22Rv1 (cell line): Measurements from ENCODE around the gene FYB1.

Experiments used
- H3K27ac ChIP-seq: fragments of 450-650 bp; 2 replicates; pipeline ENCODE4 v1.5.1; 2017
- ZFX ChIP-seq: fragments of 450-650 bp; IDR thresholded peaks from 2 replicates; pipeline ENCODE4 v1.6.1; 2017; ENCODE audit warnings: antibody characterized with exemption, borderline replicate concordance
- TF ChIP-seq, protein P1 (sequence below): fragments of 450-650 bp; IDR thresholded peaks from 2 replicates; pipeline ENCODE4 v1.5.1; 2017; ENCODE audit warnings: mild to moderate bottlenecking

FYB1 gene

DNA sequence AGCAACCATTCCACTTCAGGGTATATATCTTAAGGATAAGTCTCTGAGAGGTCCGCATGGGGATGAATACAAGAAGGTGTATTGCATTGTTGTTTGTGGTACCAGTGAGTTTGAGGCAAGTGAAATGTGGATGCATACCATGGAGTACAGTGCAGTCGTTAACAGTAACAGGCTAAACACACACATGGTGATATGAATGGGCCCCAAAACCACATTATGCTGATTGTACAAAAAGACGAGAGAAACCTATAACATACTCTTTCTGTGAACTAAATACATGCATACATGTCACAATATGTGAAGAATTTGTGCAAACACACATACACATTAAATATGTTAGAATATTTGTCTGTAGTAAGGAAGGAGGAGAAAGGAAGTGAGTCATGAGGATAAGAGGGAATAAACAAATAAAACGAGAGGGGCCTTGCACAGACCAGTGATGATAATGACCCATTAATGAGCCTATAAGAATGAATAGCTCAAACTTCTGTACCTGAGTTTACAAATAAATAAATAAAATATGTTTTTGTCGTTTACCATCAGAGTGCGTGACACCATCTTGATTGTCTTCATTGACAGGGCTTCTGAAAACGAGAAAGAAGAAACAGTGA, 78.7 kb downstream of the FYB1 start:
- TF ChIP-seq ZFX: no peak
- TF ChIP-seq, protein P1, sequence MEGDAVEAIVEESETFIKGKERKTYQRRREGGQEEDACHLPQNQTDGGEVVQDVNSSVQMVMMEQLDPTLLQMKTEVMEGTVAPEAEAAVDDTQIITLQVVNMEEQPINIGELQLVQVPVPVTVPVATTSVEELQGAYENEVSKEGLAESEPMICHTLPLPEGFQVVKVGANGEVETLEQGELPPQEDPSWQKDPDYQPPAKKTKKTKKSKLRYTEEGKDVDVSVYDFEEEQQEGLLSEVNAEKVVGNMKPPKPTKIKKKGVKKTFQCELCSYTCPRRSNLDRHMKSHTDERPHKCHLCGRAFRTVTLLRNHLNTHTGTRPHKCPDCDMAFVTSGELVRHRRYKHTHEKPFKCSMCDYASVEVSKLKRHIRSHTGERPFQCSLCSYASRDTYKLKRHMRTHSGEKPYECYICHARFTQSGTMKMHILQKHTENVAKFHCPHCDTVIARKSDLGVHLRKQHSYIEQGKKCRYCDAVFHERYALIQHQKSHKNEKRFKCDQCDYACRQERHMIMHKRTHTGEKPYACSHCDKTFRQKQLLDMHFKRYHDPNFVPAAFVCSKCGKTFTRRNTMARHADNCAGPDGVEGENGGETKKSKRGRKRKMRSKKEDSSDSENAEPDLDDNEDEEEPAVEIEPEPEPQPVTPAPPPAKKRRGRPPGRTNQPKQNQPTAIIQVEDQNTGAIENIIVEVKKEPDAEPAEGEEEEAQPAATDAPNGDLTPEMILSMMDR: no peak
- H3K27ac ChIP-seq: no peak overlapping the region

DNA sequence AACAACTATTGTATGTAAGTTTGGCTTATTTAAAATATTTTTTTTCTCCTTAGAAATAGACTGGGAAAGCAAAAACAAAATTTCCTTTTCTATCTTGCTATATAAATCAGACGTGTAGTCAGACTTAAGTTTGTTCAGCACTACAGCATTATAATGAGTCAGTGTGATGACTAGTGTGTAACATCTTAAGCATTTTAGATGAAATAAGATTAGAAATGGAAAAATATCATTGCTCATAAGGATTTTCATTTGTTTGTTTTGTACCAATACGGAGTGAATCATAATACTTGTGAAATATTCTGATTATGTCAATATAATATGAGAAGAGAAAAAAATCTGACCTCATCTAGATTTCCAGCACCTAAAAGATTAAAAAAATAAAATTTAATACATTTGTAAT, 80.5 kb downstream of the FYB1 start:
- TF ChIP-seq ZFX: no peak
- TF ChIP-seq, protein P1: no peak
- H3K27ac ChIP-seq: no peak overlapping the region

DNA sequence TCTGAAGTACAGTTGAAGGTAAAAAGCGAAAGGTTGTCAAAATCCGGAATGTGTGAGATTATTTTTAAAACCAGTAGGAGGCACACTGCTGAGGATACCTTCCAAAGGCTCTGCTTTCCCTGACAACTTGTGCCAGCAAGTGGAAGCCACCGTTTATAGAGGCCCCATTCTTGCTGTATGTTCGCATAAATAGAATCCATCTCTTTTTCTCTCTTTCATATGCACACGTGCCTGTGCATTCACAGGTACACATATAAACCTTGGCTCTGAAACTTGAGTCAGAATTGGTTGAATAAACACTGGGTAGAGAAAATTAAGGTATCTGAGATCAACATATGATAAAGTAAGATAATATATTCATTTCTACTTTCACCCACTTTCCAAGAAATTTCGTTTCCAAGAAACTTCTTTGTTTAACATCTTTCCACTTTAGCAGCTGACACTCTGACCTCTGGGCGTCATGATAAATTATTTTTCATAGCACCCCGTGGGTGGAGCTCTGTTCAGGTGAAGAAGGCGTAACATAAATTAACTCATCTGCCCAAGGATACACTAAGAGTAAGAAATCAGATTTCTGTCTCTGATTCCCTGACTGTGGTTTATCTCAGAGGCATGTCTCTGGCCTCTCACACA, 81.4 kb downstream of the FYB1 start:
- no peak overlapping the region for H3K27ac ChIP-seq
- TF ChIP-seq, protein P1: peak; percentile 7; the same call in 1 of the 2 replicates
- no peak for TF ChIP-seq ZFX

DNA sequence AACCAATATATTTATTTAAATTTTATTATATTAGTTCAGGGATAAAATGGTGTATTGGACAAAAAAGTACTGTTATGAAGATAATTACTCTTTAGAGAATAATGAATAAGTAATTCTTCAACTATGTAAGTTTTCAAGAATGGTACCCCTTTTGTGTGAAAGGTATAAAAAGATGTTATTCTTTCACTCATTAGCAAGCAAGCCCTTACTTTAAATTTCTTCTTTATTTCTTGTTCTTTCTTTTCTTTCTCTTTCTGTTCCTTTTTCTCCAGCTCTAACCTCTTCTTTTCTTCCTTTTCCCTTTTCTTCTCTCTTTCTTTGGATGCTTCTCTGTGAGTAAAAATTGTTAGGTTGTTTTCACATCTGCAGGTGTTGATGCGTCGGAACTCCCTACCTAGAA, 82.0 kb downstream of the FYB1 start:
- no peak overlapping the region for H3K27ac ChIP-seq
- TF ChIP-seq, protein P1: no peak
- no peak for TF ChIP-seq ZFX

DNA sequence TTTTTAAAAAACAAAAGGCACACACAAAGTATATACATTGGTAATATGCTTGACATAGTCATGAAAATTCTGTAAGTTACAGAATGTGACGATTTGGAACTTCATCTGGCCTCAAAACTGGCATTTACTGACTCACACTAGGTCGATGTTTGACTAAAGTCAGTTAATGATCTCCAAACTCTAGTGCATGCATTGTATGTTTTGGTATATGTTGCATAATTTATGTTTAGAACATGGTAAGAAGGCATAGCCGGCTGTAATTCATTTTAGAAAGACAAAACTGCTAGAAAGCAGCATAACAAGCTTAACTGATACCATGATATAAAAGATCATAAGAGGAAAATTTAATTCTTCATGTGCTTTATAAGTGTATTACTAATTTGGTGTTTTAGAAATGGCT, 86.6 kb downstream of the FYB1 start:
- no peak overlapping the region for H3K27ac ChIP-seq
- TF ChIP-seq ZFX: no peak
- TF ChIP-seq, protein P1: no peak

DNA sequence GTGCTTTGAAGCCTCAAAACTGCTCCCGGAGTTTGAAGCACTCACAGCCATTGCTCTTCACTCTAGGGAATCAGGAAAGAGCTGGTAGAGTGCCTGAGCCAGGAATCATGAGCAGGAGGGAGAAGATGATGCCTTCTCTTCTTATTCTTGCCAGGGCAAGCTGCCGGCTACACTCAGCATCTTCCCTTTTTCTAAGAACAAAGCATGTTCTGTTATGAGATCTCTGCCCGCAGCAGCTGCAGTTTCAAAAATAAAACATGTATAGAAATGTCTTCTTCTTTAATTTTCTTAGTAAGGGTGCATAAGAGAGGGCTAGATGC, 87.3 kb downstream of the FYB1 start:
- no peak for TF ChIP-seq ZFX
- TF ChIP-seq, protein P1: no peak
- no peak overlapping the region for H3K27ac ChIP-seq
